Karpas-422 (cell line): Measurements from ENCODE around the gene SELENOM. TPM values are rescaled to one million over a fixed set of nuclear protein-coding genes. Genes with fewer than 3 reads are reported as not detected.
"Not testable (repeated sequence)": the region's sequence is repeated elsewhere in the genome, so short reads cannot be mapped to it uniquely, and the experiment has no call there.

Experiments used
- DNase-seq: peaks from one replicate; pipeline ENCODE4 v3.0.0-alpha.2; 2015
- H2AFZ ChIP-seq: fragments of 200-600 bp; sonication (generic); 2 replicates; pipeline ENCODE4 v1.6.1; 2014; ENCODE audit warnings: antibody characterized with exemption, low read length, mixed read lengths
- H3K27ac ChIP-seq: fragments of 200-600 bp; sonication (generic); 2 replicates; pipeline ENCODE4 v1.5.1; 2014; ENCODE audit warnings: mild to moderate bottlenecking, low read length, moderate library complexity
- H3K27me3 ChIP-seq: fragments of 200-600 bp; sonication (generic); 2 replicates; pipeline ENCODE4 v1.6.1; 2014; ENCODE audit warnings: low read length, mixed read lengths
- H3K36me3 ChIP-seq: fragments of 200-600 bp; sonication (generic); 2 replicates; pipeline ENCODE4 v1.6.1; 2014; ENCODE audit warnings: low read length, mixed read lengths; ENCODE audit not compliant: insufficient read depth
- H3K4me1 ChIP-seq: fragments of 200-600 bp; sonication (generic); 2 replicates; pipeline ENCODE4 v1.6.1; 2014; ENCODE audit warnings: mild to moderate bottlenecking, low read length, mixed read lengths
- H3K4me2 ChIP-seq: fragments of 200-600 bp; sonication (generic); 2 replicates; pipeline ENCODE4 v1.6.1; 2014; ENCODE audit warnings: low read length, low read depth, mild to moderate bottlenecking; ENCODE audit not compliant: poor library complexity, severe bottlenecking
- H3K4me3 ChIP-seq: fragments of 200-600 bp; sonication (generic); 2 replicates; pipeline ENCODE4 v1.5.1; 2014; ENCODE audit warnings: mild to moderate bottlenecking, antibody characterized with exemption, low read length, mixed read lengths
- H3K79me2 ChIP-seq: fragments of 200-600 bp; sonication (generic); 2 replicates; pipeline ENCODE4 v1.6.1; 2014; ENCODE audit warnings: mild to moderate bottlenecking, low read length, mixed read lengths
- H3K9ac ChIP-seq: fragments of 200-600 bp; sonication (generic); 2 replicates; pipeline ENCODE4 v1.6.0; 2014; ENCODE audit warnings: low read length
- H3K9me2 ChIP-seq: fragments of 200-600 bp; sonication (generic), shearing (Covaris generic); replicated peaks from 2 replicates; pipeline ENCODE4 v1.6.0; 2014; ENCODE audit warnings: mild to moderate bottlenecking, low read length, moderate library complexity; ENCODE audit not compliant: insufficient read depth
- H3K9me3 ChIP-seq: fragments of 300-700, 200-600 bp; sonication (generic); 2 replicates; pipeline ENCODE4 v1.6.1; 2014; ENCODE audit warnings: low read length, mixed read lengths
- H4K20me1 ChIP-seq: fragments of 200-600 bp; sonication (generic); 2 replicates; pipeline ENCODE4 v1.6.1; 2014; ENCODE audit warnings: mild to moderate bottlenecking, antibody characterized with exemption, low read length, low read depth; ENCODE audit not compliant: insufficient read depth
- total RNA-seq: library from RNA; depleted of rRNA; stranded (reverse); fragments of >200 nt; shearing (Covaris generic); gene quantifications from 2 replicates; pipeline ENCODE4 v1.2.3, GENCODE V29; 2014; ENCODE audit warnings: low replicate concordance

Gene SELENOM
- total RNA-seq, 1 experiment from 2014 or later: 11.1 TPM

DNA sequence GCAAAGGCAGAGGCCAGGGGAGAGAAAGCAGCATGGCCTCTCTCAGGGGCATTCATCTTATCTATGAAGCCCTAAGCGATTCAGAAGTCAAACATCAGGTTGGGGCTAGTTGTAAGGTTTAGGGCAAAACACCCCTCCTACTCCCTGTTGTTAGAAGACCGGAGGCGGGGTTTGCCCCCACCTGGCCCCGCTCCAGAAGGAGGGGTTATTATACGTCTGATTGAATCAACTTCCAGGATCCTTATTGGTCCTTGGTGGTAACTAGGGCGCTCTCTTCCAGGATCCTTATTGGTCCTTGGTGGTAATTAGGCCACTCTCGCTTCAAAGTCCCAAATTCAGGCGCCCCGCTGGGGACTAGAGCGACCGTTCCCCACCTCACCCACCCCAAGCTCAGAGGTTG is 38.4 kb downstream of the SELENOM start:
- DNase-seq: no peak
- no peaks in the 10 kb centered on the region for H3K36me3 ChIP-seq
- H3K9ac ChIP-seq: no peak overlapping the region

DNA sequence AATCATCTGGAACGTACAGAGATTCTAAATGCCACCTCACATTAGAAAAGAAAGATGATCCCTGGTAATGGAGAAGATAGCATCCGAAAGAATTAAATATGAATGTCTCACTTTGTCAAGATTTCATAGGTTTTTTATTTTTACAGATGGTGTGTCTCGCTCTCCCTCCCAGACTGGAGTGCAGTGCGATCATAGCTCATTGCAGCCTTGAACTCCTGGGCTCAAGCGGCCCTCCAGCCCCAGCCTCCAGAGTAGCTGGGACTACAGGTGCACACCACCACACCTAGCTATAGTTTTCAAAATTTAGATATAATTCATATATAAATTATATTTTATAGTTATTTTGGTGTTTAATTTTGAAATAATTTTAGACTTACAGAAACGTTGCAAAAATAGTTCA is 43.0 kb downstream of the SELENOM start:
- H3K27ac ChIP-seq: peak overlapping the region; percentile 87
- H3K27me3 ChIP-seq: no peaks in the 10 kb centered on the region
- H2AFZ ChIP-seq: peak overlapping the region; percentile 76; the same call in 1 of the 2 replicates
- peak overlapping the region; percentile 84 for H3K4me3 ChIP-seq
- H3K9ac ChIP-seq: peak overlapping the region; percentile 77
- no peaks in the 10 kb centered on the region for H3K9me3 ChIP-seq
- H4K20me1 ChIP-seq: no peaks in the 10 kb centered on the region
- H3K4me1 ChIP-seq: peaks cover 29% of the 10 kb centered on the region
- peak overlapping the region; percentile 78 for H3K4me2 ChIP-seq
- H3K79me2 ChIP-seq: peaks cover 12% of the 10 kb centered on the region
- H3K9me2 ChIP-seq: no peaks in the 10 kb centered on the region
- H3K36me3 ChIP-seq: no peaks in the 10 kb centered on the region
- peak; percentile 68 for DNase-seq

More for the DNA sequence above, 38.4 kb downstream of the SELENOM start:
- Histone ChIP-seq H2AFZ (no peak overlapping the region), H4K20me1 (no peaks in the 10 kb centered on the region), H3K9me2 (no peaks in the 10 kb centered on the region), H3K4me3 (no peak overlapping the region), H3K4me2 (no peak overlapping the region), H3K9me3 (no peaks in the 10 kb centered on the region), H3K79me2 (peaks cover 12% of the 10 kb centered on the region), H3K27ac (no peak overlapping the region), H3K4me1 (peaks cover 16% of the 10 kb centered on the region), H3K27me3 (no peaks in the 10 kb centered on the region)

DNA sequence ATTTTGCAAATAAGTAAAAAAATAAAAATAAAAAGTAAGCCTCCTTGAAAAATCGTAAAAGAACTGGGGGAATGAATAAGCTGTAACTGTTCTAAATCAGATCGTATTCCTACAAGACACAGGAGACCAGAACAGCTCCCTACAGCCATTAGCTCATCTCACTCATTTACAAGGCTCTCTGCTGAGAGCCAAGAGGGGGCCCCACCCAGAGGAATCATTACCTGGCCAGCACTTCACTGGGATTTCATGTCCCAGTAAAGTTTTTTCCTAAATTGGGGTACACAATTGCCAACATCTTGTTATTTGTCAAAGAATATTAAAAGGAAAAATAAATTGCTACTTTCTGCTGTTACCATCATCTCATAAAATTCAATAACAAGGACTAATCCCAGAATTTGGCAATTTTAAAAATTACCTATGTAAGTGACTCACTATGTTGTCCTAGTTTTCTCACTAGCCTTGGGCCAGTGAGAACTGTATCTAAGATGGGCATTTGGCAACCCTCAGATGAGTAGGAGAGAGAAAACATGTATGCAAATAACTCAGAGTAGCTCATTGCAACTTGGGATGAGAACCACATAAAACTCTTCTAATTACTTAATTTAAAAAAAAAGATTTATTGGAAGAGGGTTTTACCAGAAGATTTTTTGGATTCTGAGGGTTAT is 44.7 kb downstream of the SELENOM start:
- Histone ChIP-seq H3K4me1 (peaks cover 24% of the 10 kb centered on the region), H3K4me3 (0 out of 2 replicates have a peak overlapping the region, but pooled peaks have one; percentile 84), H3K4me2 (peak overlapping the region; percentile 78), H3K27me3 (no peaks in the 10 kb centered on the region), H3K79me2 (peaks cover 12% of the 10 kb centered on the region), H3K9ac (peak overlapping the region; percentile 77), H3K9me2 (no peaks in the 10 kb centered on the region), H3K27ac (peak overlapping the region; percentile 87), H2AFZ (peak overlapping the region; percentile 73), H3K9me3 (no peaks in the 10 kb centered on the region), H3K36me3 (no peaks in the 10 kb centered on the region), H4K20me1 (no peaks in the 10 kb centered on the region)
- no peak for DNase-seq

DNA sequence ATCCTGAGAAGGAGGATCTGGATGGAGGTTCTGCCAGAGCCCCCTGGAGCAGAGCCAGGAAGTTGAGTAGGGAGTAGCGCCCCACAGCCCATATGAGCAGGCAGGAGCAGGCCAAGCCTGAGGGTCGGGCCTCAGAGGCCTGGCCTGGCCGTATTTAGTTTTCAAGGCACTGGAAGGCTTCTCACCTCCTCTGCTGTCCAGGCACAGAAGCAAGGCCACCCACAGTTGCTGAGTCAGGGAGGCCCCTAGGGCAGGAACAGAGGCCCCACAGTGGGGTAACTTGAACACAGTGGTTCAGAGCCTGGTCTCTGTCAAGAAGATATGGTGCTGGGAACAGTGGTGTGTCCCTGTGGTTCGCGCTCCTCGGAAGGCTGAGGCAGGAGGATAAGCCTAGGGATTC is 47.7 kb downstream of the SELENOM start:
- H3K9me2 ChIP-seq, DNase-seq, H2AFZ ChIP-seq, H3K9me3 ChIP-seq, H3K4me2 ChIP-seq, H3K4me3 ChIP-seq, H3K27me3 ChIP-seq, H3K9ac ChIP-seq, H3K27ac ChIP-seq, H3K79me2 ChIP-seq, H3K36me3 ChIP-seq, H4K20me1 ChIP-seq: not testable (repeated sequence)
- peaks cover 17% of the 10 kb centered on the region for H3K4me1 ChIP-seq

DNA sequence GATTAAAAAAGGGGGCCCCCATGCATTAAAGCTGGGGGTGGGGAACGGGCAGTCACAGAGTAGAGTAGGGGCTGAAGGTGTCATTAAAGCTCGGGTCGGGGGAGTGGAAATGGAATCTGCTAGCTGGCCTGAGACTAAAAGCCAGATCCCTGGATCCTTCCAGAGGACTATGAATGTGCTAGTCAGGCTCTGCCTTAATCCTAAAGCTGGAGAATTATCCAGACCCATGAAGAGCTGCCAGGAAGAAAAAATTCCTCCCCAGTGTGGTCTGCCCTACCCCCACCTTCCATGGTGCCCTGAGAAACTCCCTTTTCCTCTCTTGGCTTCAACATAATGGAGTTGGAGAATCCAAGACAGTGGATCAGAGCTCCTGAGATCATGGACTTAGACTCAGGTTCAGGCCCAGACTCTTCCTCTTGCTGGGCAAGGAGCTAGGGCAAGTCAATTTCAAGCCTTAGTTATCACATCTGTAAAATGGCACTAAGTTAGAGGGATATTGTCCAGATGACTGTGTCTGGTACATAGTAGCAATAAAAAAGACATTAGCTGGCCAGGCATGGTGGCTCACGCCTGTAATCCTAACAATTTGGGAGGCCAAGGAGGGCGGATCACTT is 50.3 kb downstream of the SELENOM start:
- DNase-seq: no peak
- H4K20me1 ChIP-seq: no peaks in the 10 kb centered on the region

DNA sequence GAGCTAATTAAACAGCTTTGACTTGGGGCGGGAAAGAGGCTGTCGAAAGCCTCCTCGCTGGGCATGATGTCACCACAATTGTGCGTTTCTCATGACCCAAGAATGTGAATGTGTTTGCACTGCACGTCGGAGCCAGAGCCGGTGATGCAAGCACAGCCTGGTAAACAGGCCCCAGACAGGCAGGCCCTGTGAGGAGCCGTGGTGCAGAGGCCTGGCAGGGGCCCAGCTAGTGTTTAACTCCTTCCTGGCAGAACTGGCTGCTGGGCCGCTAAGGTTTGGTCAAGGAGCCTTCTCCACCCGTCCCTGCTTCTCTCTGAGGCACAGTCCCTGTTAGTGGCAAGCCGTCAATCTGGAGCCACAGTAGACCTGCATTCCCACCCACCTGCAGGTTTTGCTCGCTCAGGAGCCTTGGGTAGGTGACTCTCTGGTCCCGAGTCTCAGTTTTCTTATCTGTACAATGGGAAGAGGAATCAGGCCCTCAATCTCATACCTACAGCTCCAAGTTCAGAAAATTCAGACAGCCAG is 51.7 kb downstream of the SELENOM start:
- no peak overlapping the region for H2AFZ ChIP-seq
- H4K20me1 ChIP-seq: no peaks in the 10 kb centered on the region
- no peak overlapping the region for H3K9ac ChIP-seq
- H3K27me3 ChIP-seq: no peaks in the 10 kb centered on the region
- H3K4me3 ChIP-seq: no peak overlapping the region
- H3K79me2 ChIP-seq: no peaks in the 10 kb centered on the region
- H3K9me2 ChIP-seq: no peaks in the 10 kb centered on the region
- H3K27ac ChIP-seq: no peak overlapping the region
- H3K4me1 ChIP-seq: no peaks in the 10 kb centered on the region
- DNase-seq: no peak
- no peaks in the 10 kb centered on the region for H3K9me3 ChIP-seq
- H3K4me2 ChIP-seq: no peak overlapping the region
- no peaks in the 10 kb centered on the region for H3K36me3 ChIP-seq

More for the DNA sequence above, 50.3 kb downstream of the SELENOM start:
- no peak overlapping the region for H3K4me2 ChIP-seq
- no peak overlapping the region for H2AFZ ChIP-seq
- H3K9me2 ChIP-seq: no peaks in the 10 kb centered on the region
- H3K4me1 ChIP-seq: no peaks in the 10 kb centered on the region; the same call in 1 of the 2 replicates
- no peaks in the 10 kb centered on the region for H3K79me2 ChIP-seq
- H3K4me3 ChIP-seq: no peak overlapping the region
- H3K27me3 ChIP-seq: no peaks in the 10 kb centered on the region
- H3K27ac ChIP-seq: no peak overlapping the region
- H3K9ac ChIP-seq: no peak overlapping the region
- H3K9me3 ChIP-seq: no peaks in the 10 kb centered on the region
- no peaks in the 10 kb centered on the region for H3K36me3 ChIP-seq

DNA sequence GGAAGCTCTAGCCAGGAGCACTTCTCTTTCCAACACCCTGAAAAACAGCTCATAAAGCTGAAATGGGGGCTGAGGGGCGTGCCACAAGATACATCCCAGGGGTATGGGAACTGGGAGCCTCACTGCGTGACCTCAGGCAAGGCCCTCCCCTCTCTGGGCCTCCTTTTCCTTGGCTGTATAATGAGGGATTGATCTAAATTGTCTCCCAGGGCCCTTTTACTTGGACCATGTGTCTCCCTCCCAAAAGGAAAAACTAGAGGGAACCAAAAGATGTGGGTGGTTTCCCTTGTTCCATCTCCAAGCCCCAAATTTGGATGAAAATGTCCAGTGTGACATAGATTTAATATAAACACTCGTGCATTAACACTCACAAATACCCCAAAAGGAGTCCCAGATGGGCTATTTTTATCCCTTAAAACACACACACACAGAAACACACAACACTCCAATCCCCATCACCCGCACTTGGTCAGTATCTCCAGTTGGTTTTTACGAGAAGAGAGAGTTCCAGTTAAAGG is 52.2 kb downstream of the SELENOM start:
- H3K9ac ChIP-seq: no peak overlapping the region

More for the DNA sequence above, 52.2 kb downstream of the SELENOM start:
- H4K20me1 ChIP-seq: no peaks in the 10 kb centered on the region
- H3K27ac ChIP-seq: no peak overlapping the region
- H3K9me3 ChIP-seq: no peaks in the 10 kb centered on the region
- no peak overlapping the region for H3K4me3 ChIP-seq
- H3K4me1 ChIP-seq: no peaks in the 10 kb centered on the region
- no peak for DNase-seq
- H3K9me2 ChIP-seq: no peaks in the 10 kb centered on the region
- no peaks in the 10 kb centered on the region for H3K79me2 ChIP-seq
- no peaks in the 10 kb centered on the region for H3K27me3 ChIP-seq
- H3K4me2 ChIP-seq: no peak overlapping the region
- H3K36me3 ChIP-seq: no peaks in the 10 kb centered on the region
- no peak overlapping the region for H2AFZ ChIP-seq
